K562 (cell line): ENCODE results near the gene FRMPD2. TPM values are rescaled to one million over a fixed set of nuclear protein-coding genes. Genes with fewer than 3 reads are reported as not detected.

Experiments used
- ATAC-seq: fragments of 200-7000 bp; cut with Tn5 transposase; 3 replicates; pipeline ENCODE4 v1.9.1; 2020; ENCODE audit warnings: moderate library complexity
- BruUV-seq: library from RNA; stranded (reverse); fragments of 400-500 nt; replicated peaks from 2 replicates; lab custom pipeline; 2021; lab: Mats Ljungman, UMichigan
- CTCF ChIA-PET: fragments of 300-600 bp; formaldehyde crosslinking; extraction: SDS; loops from one replicate; lab custom pipeline; 2021; ENCODE audit warnings: low intra/inter-chr PET ratio; lab: Yijun Ruan, JAX
- POLR2A ChIA-PET: fragments of 300-600, 350-650 bp; sonication (Branson Sonifier 250); formaldehyde crosslinking; extraction: SDS; loops from one replicate; lab custom pipeline; 2021; ENCODE audit warnings: antibody characterized with exemption, inconsistent platforms; lab: Yijun Ruan, JAX
- DNase-seq, 4 experiments: peaks; one replicate each; pipeline versions ENCODE4 v3.0.0 to v3.0.0-alpha.2; 2011 to 2018; ENCODE audit warnings: low spot score in 3 of 4, mixed read lengths in 3 of 4; ENCODE audit errors: extremely low read depth in 1 of 4
- FAIRE-seq: peaks from 2 replicates; lab custom pipeline; 2011; peaks lifted over from hg19 to GRCh38; lab: Jason Lieb, UNC
- H2AFZ ChIP-seq: 2 replicates; pipeline ENCODE4 v1.6.0; 2011; ENCODE audit warnings: low read depth, low read length, control low read depth, inconsistent platforms
- H3K27ac ChIP-seq: fragments of 200-600 bp; 3 replicates; pipeline ENCODE4 v1.8.0; 2011; ENCODE audit warnings: low read depth, mild to moderate bottlenecking, control low read depth, inconsistent platforms, low read length, moderate library complexity, mixed read lengths; ENCODE audit errors: extremely low read depth
- H3K27me3 ChIP-seq, 2 experiments: fragments of 300-600 bp in 1 of 2; 2 replicates in 1 of 2; 3 replicates in 1 of 2; pipeline versions ENCODE4 v1.6.0 to v1.8.0; 2011; ENCODE audit warnings: inconsistent platforms in 2 of 2, low read length in 2 of 2, mild to moderate bottlenecking in 1 of 2, mixed read lengths in 1 of 2, moderate library complexity in 1 of 2; ENCODE audit not compliant: control insufficient read depth in 2 of 2, insufficient read depth in 2 of 2
- H3K36me3 ChIP-seq: fragments of 300-600 bp; 3 replicates; pipeline ENCODE4 v1.8.0; 2011; ENCODE audit warnings: mild to moderate bottlenecking, low read length, inconsistent platforms; ENCODE audit not compliant: control insufficient read depth, insufficient read depth
- H3K4me1 ChIP-seq, 2 experiments: fragments of 200-600 bp in 1 of 2; replicated peaks in 1 of 2; 2 replicates in 1 of 2; 3 replicates in 1 of 2; pipeline versions ENCODE4 v1.5.1 to v1.8.0; 2011; ENCODE audit warnings: inconsistent platforms in 2 of 2, low read length in 2 of 2, mild to moderate bottlenecking in 1 of 2, mixed read lengths in 1 of 2, moderate library complexity in 1 of 2; ENCODE audit not compliant: control insufficient read depth in 2 of 2, insufficient read depth in 2 of 2
- H3K4me2 ChIP-seq: 2 replicates; pipeline ENCODE4 v1.6.1; 2011; ENCODE audit warnings: low read length, control low read depth, inconsistent platforms, mixed read lengths; ENCODE audit not compliant: insufficient read depth
- H3K4me3 ChIP-seq: fragments of 200-600 bp; sonication (generic), shearing (Covaris generic); 2 replicates; pipeline ENCODE4 v1.5.1; 2016; ENCODE audit warnings: control low read depth, inconsistent platforms
- H3K79me2 ChIP-seq: fragments of 200-600 bp; 3 replicates; pipeline ENCODE4 v1.8.0; 2011; ENCODE audit warnings: low read length, inconsistent platforms; ENCODE audit not compliant: control insufficient read depth, insufficient read depth
- H3K9ac ChIP-seq, 2 experiments: 2 replicates each; pipeline versions ENCODE4 v1.6.0 to v1.6.1; 2011; ENCODE audit warnings: low read depth in 2 of 2, low read length in 2 of 2, control low read depth in 1 of 2, inconsistent platforms in 1 of 2, mild to moderate bottlenecking in 1 of 2, mixed read lengths in 1 of 2; ENCODE audit not compliant: insufficient read depth in 1 of 2
- H3K9me1 ChIP-seq: one replicate; pipeline ENCODE4 v1.6.0; 2011; ENCODE audit warnings: inconsistent platforms, mild to moderate bottlenecking, low read length, moderate library complexity; ENCODE audit not compliant: control insufficient read depth, insufficient read depth
- H3K9me3 ChIP-seq: replicated peaks from 2 replicates; pipeline ENCODE4 v1.5.1; 2011; ENCODE audit warnings: low read depth, low read length, inconsistent platforms; ENCODE audit not compliant: control insufficient read depth, insufficient read depth
- H4K20me1 ChIP-seq: replicated peaks from 2 replicates; pipeline ENCODE4 v1.6.1; 2011; ENCODE audit warnings: low read length, inconsistent platforms, mixed read lengths; ENCODE audit not compliant: control insufficient read depth, insufficient read depth
- ARID1B ChIP-seq: fragments of 450-650 bp; IDR thresholded peaks from 2 replicates; pipeline ENCODE4 v1.6.1; 2016; ENCODE audit warnings: antibody characterized with exemption, mild to moderate bottlenecking, inconsistent platforms
- ASH1L ChIP-seq: fragments of 450-650 bp; IDR thresholded peaks from 2 replicates; pipeline ENCODE4 v1.6.1; 2018; ENCODE audit warnings: borderline replicate concordance, mild to moderate bottlenecking, low read depth; ENCODE audit not compliant: partially characterized antibody
- ATF6 ChIP-seq: sonication (generic); formaldehyde crosslinking; IDR thresholded peaks from 2 replicates; pipeline ENCODE4 v1.4.0; 2020; ENCODE audit warnings: mild to moderate bottlenecking, missing genetic modification reagents
- CBX8 ChIP-seq: fragments of 200-600 bp; sonication (generic); IDR thresholded peaks from 2 replicates; pipeline ENCODE4 v1.6.1; 2012; ENCODE audit warnings: borderline replicate concordance, mixed run types, low read depth, mild to moderate bottlenecking, moderate library complexity, mixed read lengths, low read length, control low read depth, inconsistent platforms; ENCODE audit not compliant: poor library complexity, severe bottlenecking; ENCODE audit errors: extremely low read depth
- DACH1 ChIP-seq: fragments of 450-650 bp; IDR thresholded peaks from 2 replicates; pipeline ENCODE4 v1.6.1; 2018; ENCODE audit not compliant: partially characterized antibody
- E2F3 ChIP-seq: fragments of 250-450 bp; sonication (Bioruptor Pico); IDR thresholded peaks from 2 replicates; pipeline ENCODE4 v1.4.0; 2020; ENCODE audit warnings: mild to moderate bottlenecking
- ELF1 ChIP-seq: fragments of 200-800 bp; sonication (Bioruptor generic); IDR thresholded peaks from 2 replicates; pipeline ENCODE4 v1.6.1; 2016; ENCODE audit warnings: missing genetic modification characterization, missing compliant biosample characterization
- KDM4B ChIP-seq, 2 experiments: fragments of 450-650 bp in 1 of 2; sonication (generic) in 1 of 2; IDR thresholded peaks; 2 replicates each; pipeline ENCODE4 v1.6.1; 2016 to 2017; ENCODE audit warnings: borderline replicate concordance in 2 of 2, antibody characterized with exemption in 1 of 2, low read depth in 1 of 2, mild to moderate bottlenecking in 1 of 2
- MAFF ChIP-seq: IDR thresholded peaks from 2 replicates; pipeline ENCODE4 v1.6.1; 2012; ENCODE audit warnings: low read length, improper control_type of control experiment
- NR0B1 ChIP-seq: fragments of 450-650 bp; IDR thresholded peaks from one replicate; pipeline ENCODE4 v1.6.1; 2018; ENCODE audit warnings: mild to moderate bottlenecking, moderate library complexity; ENCODE audit not compliant: partially characterized antibody
- SNAPC5 ChIP-seq: fragments of 250-450 bp; sonication (Bioruptor Pico); IDR thresholded peaks from 2 replicates; pipeline ENCODE4 v1.8.0; 2021; ENCODE audit warnings: moderate library complexity, mild to moderate bottlenecking, inconsistent platforms
- SPI1 ChIP-seq: IDR thresholded peaks from 2 replicates; pipeline ENCODE4 v1.6.1; 2011; ENCODE audit warnings: low read depth, low read length, control low read depth, borderline replicate concordance
- STAG1 ChIP-seq: sonication (generic); formaldehyde crosslinking; IDR thresholded peaks from 2 replicates; pipeline ENCODE4 v1.5.0; 2020; ENCODE audit warnings: missing genetic modification reagents, borderline replicate concordance
- TBL1XR1 ChIP-seq, 2 experiments: IDR thresholded peaks; 2 replicates each; pipeline ENCODE4 v1.6.1; 2012; ENCODE audit warnings: improper control_type of control experiment in 2 of 2, low read length in 2 of 2, mild to moderate bottlenecking in 1 of 2
- TRIM24 ChIP-seq, 2 experiments: fragments of 450-650 bp; IDR thresholded peaks; 2 replicates each; pipeline ENCODE4 v1.6.1; 2016
- ZBTB12 ChIP-seq: fragments of 250-450 bp; sonication (Bioruptor Pico); IDR thresholded peaks from 2 replicates; pipeline ENCODE4 v1.4.0; 2020
- in situ Hi-C: fragments of 300-500 bp; cut with MboI; formaldehyde crosslinking; loops from 4 replicates; pipeline ENCODE4 v1.15.0; 2018; ENCODE audit warnings: inconsistent platforms, mixed read lengths
- intact Hi-C: fragments of 100-400 bp; cut with micrococcal nuclease; formaldehyde crosslinking; loops from 2 replicates; pipeline ENCODE4 v1.14.2; 2022
- polyA plus RNA-seq, 8 experiments: library from polyadenylated mRNA; depleted of rRNA in 4 of 8; stranded (reverse) in 5 of 8; unstranded in 3 of 8; fragments of >200 nt; fragmentation: Nextera tagmentation in 2 of 8; fragmentation: Illumina TruSeq in 1 of 8; extraction: Ambion mirVana in 2 of 8; extraction: Trizol in 1 of 8; gene quantifications; 2 replicates each; pipeline versions ENCODE4 v1.2.1 to v1.2.3, GENCODE V29; 2011 to 2014; ENCODE audit warnings: inconsistent platforms in 1 of 8, missing spikeins in 1 of 8
- total RNA-seq, 7 experiments: library from RNA; depleted of rRNA in 6 of 7; stranded (reverse); fragments of >200 nt in 6 of 7; fragmentation: Illumina TruSeq in 2 of 7; extraction: Trizol in 2 of 7; gene quantifications; 2 replicates each; pipeline versions ENCODE4 v1.2.1 to v1.2.3, GENCODE V29; 2011 to 2021; ENCODE audit warnings: low replicate concordance in 1 of 7
- TF ChIP-seq, protein P1 (sequence below), 2 experiments: fragments of 450-650 bp; conservative IDR thresholded peaks; 2 replicates each; pipeline ENCODE4 v1.6.1; 2017; ENCODE audit warnings: mild to moderate bottlenecking in 2 of 2, moderate library complexity in 2 of 2

FRMPD2 gene
- total and polyA plus RNA-seq, 9 of the 15 experiments (the other 6 are each of a cell fraction or from before 2014, with no cell fraction given), result 0.12 to 0.95 (median 0.33) TPM

DNA sequence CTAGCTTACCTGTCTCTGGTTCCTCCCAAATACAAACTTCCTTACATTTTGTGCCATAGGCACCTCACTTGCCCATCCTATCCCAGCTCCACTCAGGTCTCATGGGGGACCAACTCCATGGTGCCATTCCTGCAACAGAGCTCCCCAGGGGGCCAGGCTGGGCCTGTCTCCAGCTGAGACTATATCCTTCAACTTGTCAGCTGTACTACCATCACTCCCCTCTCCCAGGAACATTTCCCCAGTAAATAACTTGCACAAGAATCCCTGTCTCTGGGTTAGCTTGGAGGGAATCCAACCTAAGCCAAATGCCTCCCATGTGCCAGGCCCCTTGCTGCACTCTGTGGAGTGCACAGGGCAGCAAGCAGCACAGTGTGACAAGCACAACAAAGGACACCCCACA, 33.2 kb downstream of the FRMPD2 start:
- no peak overlapping the region for H2AFZ ChIP-seq
- H3K4me1 ChIP-seq, result no peaks in the 10 kb centered on the region
- CTCF ChIA-PET, result no interaction called here
- POLR2A ChIA-PET, result interaction anchor here (0.6 to 1.5 kb wide), 2 partner anchors 15 to 373 kb away, joined by 3 read pairs; no protein-coding TSS in a partner anchor
- no peak overlapping the region for H3K4me3 ChIP-seq
- DNase-seq (no peak), FAIRE-seq (no peak), ATAC-seq (no peak)
- intact Hi-C loops (no loop called here), in situ Hi-C loops (no loop called here)
- peaks cover 31 to 71% of the 10 kb centered on the region in 2 experiments for H3K27me3 ChIP-seq
- H3K9ac ChIP-seq, result no peak overlapping the region
- BruUV-seq, result no TSS peak
- H3K4me2 ChIP-seq, result no peak overlapping the region
- H3K36me3 ChIP-seq, result no peaks in the 10 kb centered on the region
- no peak overlapping the region for H3K27ac ChIP-seq
- H3K9me1 ChIP-seq, result no peaks in the 10 kb centered on the region
- H3K9me3 ChIP-seq, result no peaks in the 10 kb centered on the region
- 0 out of 2 replicates have a peak, but pooled peaks cover 6% of the 10 kb centered on the region for H4K20me1 ChIP-seq
- no peaks in the 10 kb centered on the region for H3K79me2 ChIP-seq
- TF ChIP-seq CBX8, result no peak
- no peak for TF ChIP-seq E2F3 (CRISPR knock-in tag)
- no peak for TF ChIP-seq NR0B1
- TF ChIP-seq SPI1, result no peak
- TF ChIP-seq TRIM24 (IDR thresholded peaks at IDR 0.05), result no peak
- TF ChIP-seq ATF6 (CRISPR knock-in tag), result no peak
- no peak for TF ChIP-seq ELF1 (tag)
- TF ChIP-seq, protein P1, sequence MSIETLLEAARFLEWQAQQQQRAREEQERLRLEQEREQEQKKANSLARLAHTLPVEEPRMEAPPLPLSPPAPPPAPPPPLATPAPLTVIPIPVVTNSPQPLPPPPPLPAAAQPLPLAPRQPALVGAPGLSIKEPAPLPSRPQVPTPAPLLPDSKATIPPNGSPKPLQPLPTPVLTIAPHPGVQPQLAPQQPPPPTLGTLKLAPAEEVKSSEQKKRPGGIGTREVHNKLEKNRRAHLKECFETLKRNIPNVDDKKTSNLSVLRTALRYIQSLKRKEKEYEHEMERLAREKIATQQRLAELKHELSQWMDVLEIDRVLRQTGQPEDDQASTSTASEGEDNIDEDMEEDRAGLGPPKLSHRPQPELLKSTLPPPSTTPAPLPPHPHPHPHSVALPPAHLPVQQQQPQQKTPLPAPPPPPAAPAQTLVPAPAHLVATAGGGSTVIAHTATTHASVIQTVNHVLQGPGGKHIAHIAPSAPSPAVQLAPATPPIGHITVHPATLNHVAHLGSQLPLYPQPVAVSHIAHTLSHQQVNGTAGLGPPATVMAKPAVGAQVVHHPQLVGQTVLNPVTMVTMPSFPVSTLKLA (conservative IDR thresholded peaks at IDR 0.05), result no peak
- no peak for TF ChIP-seq ZBTB12
- no peak for TF ChIP-seq SNAPC5
- no peak for TF ChIP-seq DACH1
- no peak for TF ChIP-seq ARID1B
- TF ChIP-seq MAFF, result no peak
- no peak for TF ChIP-seq KDM4B (IDR thresholded peaks at IDR 0.05; ENCODE audit: borderline replicate concordance in 2 of 2, low read depth in 1 of 2)
- TF ChIP-seq STAG1 (CRISPR knock-in tag), result no peak
- no peak for TF ChIP-seq TBL1XR1 (IDR thresholded peaks at IDR 0.05; ENCODE audit: low read length in 2 of 2)
- TF ChIP-seq ASH1L, result no peak
